DOHH2 (cell line): ENCODE results near the gene SHD.
"Not testable (repeated sequence)": the region's sequence is repeated elsewhere in the genome, so short reads cannot be mapped to it uniquely, and the experiment has no call there.

Experiments used
- H3F3A ChIP-seq: fragments of 200-600 bp; sonication (generic), shearing (Covaris generic); 2 replicates; pipeline ENCODE4 v1.6.0; 2016; ENCODE audit warnings: antibody characterized with exemption, mild to moderate bottlenecking; ENCODE audit not compliant: control insufficient read depth, insufficient read depth
- H3K27ac ChIP-seq: fragments of 200-600 bp; sonication (generic); 2 replicates; pipeline ENCODE4 v1.5.1; 2014; ENCODE audit warnings: low read depth, mild to moderate bottlenecking, low read length, moderate library complexity
- H3K27me3 ChIP-seq: fragments of 200-600 bp; sonication (generic); 2 replicates; pipeline ENCODE4 v1.6.1; 2014; ENCODE audit warnings: mild to moderate bottlenecking, low read length, mixed read lengths; ENCODE audit not compliant: control insufficient read depth
- H3K36me3 ChIP-seq: fragments of 200-600 bp; sonication (generic); 2 replicates; pipeline ENCODE4 v1.6.1; 2014; ENCODE audit warnings: mild to moderate bottlenecking, low read length, moderate library complexity, mixed read lengths; ENCODE audit not compliant: control insufficient read depth
- H3K4me1 ChIP-seq: fragments of 200-600 bp; sonication (generic); 2 replicates; pipeline ENCODE4 v1.6.1; 2014; ENCODE audit warnings: mild to moderate bottlenecking, low read length, mixed read lengths; ENCODE audit not compliant: control insufficient read depth
- H3K4me2 ChIP-seq: fragments of 200-600 bp; sonication (generic); 2 replicates; pipeline ENCODE4 v1.6.0; 2014; ENCODE audit warnings: mild to moderate bottlenecking, low read length, moderate library complexity
- H3K4me3 ChIP-seq: fragments of 200-600 bp; sonication (generic); 2 replicates; pipeline ENCODE4 v1.5.1; 2014; ENCODE audit warnings: mild to moderate bottlenecking, low read length, mixed read lengths
- H3K79me2 ChIP-seq: fragments of 200-600 bp; sonication (generic); 2 replicates; pipeline ENCODE4 v1.6.1; 2014; ENCODE audit warnings: mild to moderate bottlenecking, low read length, mixed read lengths; ENCODE audit not compliant: control insufficient read depth
- H3K9me2 ChIP-seq: fragments of 200-600 bp; sonication (generic); replicated peaks from 2 replicates; pipeline ENCODE4 v1.6.1; 2014; ENCODE audit warnings: mild to moderate bottlenecking, low read length, mixed read lengths; ENCODE audit not compliant: control insufficient read depth
- H3K9me3 ChIP-seq: fragments of 200-600 bp; sonication (generic); 2 replicates; pipeline ENCODE4 v1.6.1; 2014; ENCODE audit warnings: antibody characterized with exemption, low read length, mixed read lengths; ENCODE audit not compliant: control insufficient read depth, insufficient read depth
- H4K20me1 ChIP-seq: fragments of 200-600 bp; sonication (generic); 2 replicates; pipeline ENCODE4 v1.6.0; 2014; ENCODE audit warnings: low read depth, mild to moderate bottlenecking, antibody characterized with exemption, low read length, moderate library complexity; ENCODE audit not compliant: control insufficient read depth, insufficient read depth
- CTCF ChIP-seq: fragments of 200-600 bp; sonication (generic); IDR thresholded peaks from one replicate; pipeline ENCODE4 v1.5.1; 2014; ENCODE audit warnings: antibody characterized with exemption, mild to moderate bottlenecking, low read depth, low read length; ENCODE audit not compliant: poor library complexity, severe bottlenecking
- EZH2phosphoT487 ChIP-seq: fragments of 200-600 bp; sonication (generic); IDR thresholded peaks from 2 replicates; pipeline ENCODE4 v1.6.1; 2017; ENCODE audit warnings: borderline replicate concordance, mild to moderate bottlenecking, antibody characterized with exemption, low read length, moderate library complexity, mixed read lengths

SHD gene

GRCh38 chr19:4327877-4328242 lies 48.8 kb downstream of the SHD start:
- Histone ChIP-seq H3K4me2 (no peak overlapping the region), H3K27ac (no peak overlapping the region)
- TF ChIP-seq CTCF (no peak), EZH2phosphoT487 (no peak)

GRCh38 chr19:4328243-4328990 lies 49.4 kb downstream of the SHD start:
- Histone ChIP-seq H4K20me1 (no peaks in the 10 kb centered on the region), H3K79me2 (no peaks in the 10 kb centered on the region), H3F3A (no peaks in the 10 kb centered on the region), H3K4me1 (no peaks in the 10 kb centered on the region), H3K27ac (no peak overlapping the region), H3K4me2 (no peak overlapping the region), H3K9me3 (no peaks in the 10 kb centered on the region), H3K4me3 (no peak overlapping the region), H3K27me3 (no peaks in the 10 kb centered on the region), H3K36me3 (no peaks in the 10 kb centered on the region), H3K9me2 (no peaks in the 10 kb centered on the region)
- TF ChIP-seq CTCF, result no peak

More at GRCh38 chr19:4327877-4328242, 48.8 kb downstream of the SHD start:
- Histone ChIP-seq H3K4me1 (no peaks in the 10 kb centered on the region), H3K4me3 (no peak overlapping the region), H4K20me1 (no peaks in the 10 kb centered on the region), H3K9me2 (no peaks in the 10 kb centered on the region), H3F3A (no peaks in the 10 kb centered on the region), H3K9me3 (no peaks in the 10 kb centered on the region), H3K27me3 (no peaks in the 10 kb centered on the region), H3K36me3 (no peaks in the 10 kb centered on the region), H3K79me2 (no peaks in the 10 kb centered on the region)

GRCh38 chr19:4328991-4329681 lies 50.1 kb downstream of the SHD start:
- H3K4me2 ChIP-seq, H3K4me3 ChIP-seq, H4K20me1 ChIP-seq, H3K9me3 ChIP-seq, H3K9me2 ChIP-seq, H3K27ac ChIP-seq, H3K4me1 ChIP-seq, H3K36me3 ChIP-seq, H3F3A ChIP-seq, H3K79me2 ChIP-seq, H3K27me3 ChIP-seq: not testable (repeated sequence)

GRCh38 chr19:4329858-4330257 lies 50.8 kb downstream of the SHD start:
- Histone ChIP-seq H3K4me2 (no peak overlapping the region), H3F3A (no peaks in the 10 kb centered on the region), H3K4me1 (no peaks in the 10 kb centered on the region), H3K9me2 (no peaks in the 10 kb centered on the region), H3K27ac (no peak overlapping the region), H4K20me1 (no peaks in the 10 kb centered on the region), H3K4me3 (no peak overlapping the region), H3K27me3 (no peaks in the 10 kb centered on the region), H3K9me3 (no peaks in the 10 kb centered on the region), H3K36me3 (no peaks in the 10 kb centered on the region), H3K79me2 (no peaks in the 10 kb centered on the region)
- no peak for TF ChIP-seq EZH2phosphoT487
- no peak for TF ChIP-seq CTCF
